WTC11 (cell line): Measurements from ENCODE around the gene EYS.

Experiments used
- CTCF ChIP-seq: fragments of 200-600 bp; IDR thresholded peaks from 2 replicates; pipeline ENCODE4 v1.8.0; 2022; ENCODE audit warnings: antibody characterized with exemption
- ESRRA ChIP-seq: sonication (generic); formaldehyde crosslinking; IDR thresholded peaks from 2 replicates; pipeline ENCODE4 v1.8.1; 2022; ENCODE audit warnings: mild to moderate bottlenecking, missing genetic modification reagents, borderline replicate concordance
- FOXK1 ChIP-seq: sonication (generic); formaldehyde crosslinking; IDR thresholded peaks from 2 replicates; pipeline ENCODE4 v1.8.0; 2022; ENCODE audit warnings: mild to moderate bottlenecking, moderate library complexity, missing genetic modification reagents
- NR1H2 ChIP-seq: sonication (generic); formaldehyde crosslinking; IDR thresholded peaks from 2 replicates; pipeline ENCODE4 v1.9.0; 2021; ENCODE audit warnings: mild to moderate bottlenecking, moderate library complexity, missing genetic modification reagents
- SMAD3 ChIP-seq: sonication (generic); formaldehyde crosslinking; IDR thresholded peaks from 2 replicates; pipeline ENCODE4 v1.8.0; 2022; ENCODE audit warnings: missing genetic modification reagents, mild to moderate bottlenecking, borderline replicate concordance
- SP1 ChIP-seq: sonication (generic); formaldehyde crosslinking; conservative IDR thresholded peaks from 2 replicates; pipeline ENCODE4 v1.8.1; 2022; ENCODE audit warnings: missing genetic modification reagents
- TCF7 ChIP-seq: sonication (generic); formaldehyde crosslinking; IDR thresholded peaks from 2 replicates; pipeline ENCODE4 v1.8.0; 2022; ENCODE audit warnings: mild to moderate bottlenecking, low read depth, missing genetic modification reagents, moderate library complexity
- TP53 ChIP-seq: sonication (generic); formaldehyde crosslinking; IDR thresholded peaks from 2 replicates; pipeline ENCODE4 v1.8.1; 2023; ENCODE audit warnings: mild to moderate bottlenecking, missing genetic modification reagents
- USF2 ChIP-seq: sonication (generic); formaldehyde crosslinking; IDR thresholded peaks from 2 replicates; pipeline ENCODE4 v1.8.1; 2023; ENCODE audit warnings: mild to moderate bottlenecking, missing genetic modification reagents, moderate library complexity
- ZNF121 ChIP-seq: sonication (generic); formaldehyde crosslinking; IDR thresholded peaks from 2 replicates; pipeline ENCODE4 v1.8.0; 2023; ENCODE audit warnings: missing genetic modification reagents

- TF ChIP-seq TP53 (CRISPR knock-in tag) (no peak), TCF7 (CRISPR knock-in tag) (no peak), FOXK1 (CRISPR knock-in tag) (no peak), SP1 (CRISPR knock-in tag) (no peak), NR1H2 (CRISPR knock-in tag) (no peak), SMAD3 (CRISPR knock-in tag) (no peak), CTCF (no peak), USF2 (CRISPR knock-in tag) (no peak), ZNF121 (CRISPR knock-in tag) (no peak), ESRRA (CRISPR knock-in tag) (no peak)
Measured at GRCh38 chr6:64664480-64664879, 1042.5 kb downstream of the EYS start.
